Posterior vena cava (tissue), 2 donors: ENCODE data around the gene AARS2. TPM values are rescaled to one million over a fixed set of nuclear protein-coding genes. Genes with fewer than 3 reads are reported as not detected.

Experiments used
- DNase-seq: peaks from one replicate; pipeline ENCODE4 v3.0.0-alpha.2; 2020; ENCODE audit warnings: low spot score
- intact Hi-C, 2 donors: fragments of 100-400 bp; cut with DNase I; formaldehyde crosslinking; loops; one replicate each; pipeline versions ENCODE4 v1.14.1 to v1.14.2; 2022 to 2023
- total RNA-seq, 2 donors: library from RNA; stranded (reverse); fragmentation: NEBNext Ultra II Directional; extraction: Animal tissue kit (Norgen Biotek cat#: 25700); gene quantifications; one replicate each; pipeline ENCODE4 v1.2.1, GENCODE V29; 2021
- donor health status: DM: yes; HTN: yes; CAD: no.
- donor health status: DM: yes; HTN: yes; CAD: no.

The AARS2 gene
- total RNA-seq, 2 donors from 2014 or later = 5.9 to 7.7 TPM

GRCh38 chr6:44285552-44286284, 27.4 kb downstream of the AARS2 start:
- no peak for DNase-seq
- intact Hi-C loops = no loop called here

GRCh38 chr6:44284867-44285266, 28.3 kb downstream of the AARS2 start:
- intact Hi-C loops = no loop called here
- DNase-seq = no peak

- intact Hi-C loops = no loop called here
- no peak for DNase-seq
Measured at GRCh38 chr6:44284121-44284520, 29.0 kb downstream of the AARS2 start.

GRCh38 chr6:44278774-44279697, 34.1 kb downstream of the AARS2 start:
- DNase-seq = no peak
- intact Hi-C loops = no loop called here

- intact Hi-C loops = no loop called here
- DNase-seq = no peak
Measured at GRCh38 chr6:44278315-44278714, 34.8 kb downstream of the AARS2 start.

- intact Hi-C loops = no loop called here
- no peak for DNase-seq
Measured at GRCh38 chr6:44277763-44278162, 35.4 kb downstream of the AARS2 start.

- intact Hi-C loops = no loop called here
- no peak for DNase-seq
Measured at GRCh38 chr6:44276667-44277640, 36.2 kb downstream of the AARS2 start.

- intact Hi-C loops = no loop called here
- DNase-seq = no peak
Measured at GRCh38 chr6:44275749-44276648, 37.1 kb downstream of the AARS2 start.

- DNase-seq = no peak
- intact Hi-C loops = no loop called here
Measured at GRCh38 chr6:44275271-44275748, 37.8 kb downstream of the AARS2 start.

- intact Hi-C loops = no loop called here
- no peak for DNase-seq
Measured at GRCh38 chr6:44273617-44274016, 39.5 kb downstream of the AARS2 start.

- intact Hi-C loops = no loop called here
- DNase-seq = no peak
Measured at GRCh38 chr6:44272999-44273566, 40.1 kb downstream of the AARS2 start.

GRCh38 chr6:44272529-44272928, 40.6 kb downstream of the AARS2 start:
- no peak for DNase-seq
- intact Hi-C loops = no loop called here

GRCh38 chr6:44271914-44272313, 41.2 kb downstream of the AARS2 start:
- intact Hi-C loops = no loop called here
- DNase-seq = no peak

GRCh38 chr6:44271406-44271723, 41.8 kb downstream of the AARS2 start:
- intact Hi-C loops = no loop called here
- no peak for DNase-seq

GRCh38 chr6:44270526-44271405, 42.4 kb downstream of the AARS2 start:
- DNase-seq = no peak
- intact Hi-C loops = no loop called here

- no peak for DNase-seq
- intact Hi-C loops = loop anchor here in 1 of 2 donors (5.0 kb wide), 1 partner anchor 67 kb away; no protein-coding TSS in a partner anchor
Measured at GRCh38 chr6:44269921-44270525, 43.1 kb downstream of the AARS2 start, which contains the start of gene TMEM151B. Gene TMEM151B, plus strand, starts transcription at chr6:44270450. Its CDS starts 293 bp downstream, at chr6:44270743.
